ENCODE data around the gene KBTBD8. TPM values are rescaled to one million over a fixed set of nuclear protein-coding genes. Genes with fewer than 3 reads are reported as not detected.

The KBTBD8 gene
- total and polyA plus RNA-seq, 2 of the 13 experiments (the other 11 are each of a cell fraction or from before 2014, with no cell fraction given) = 1.1 to 7.6 TPM

DNA sequence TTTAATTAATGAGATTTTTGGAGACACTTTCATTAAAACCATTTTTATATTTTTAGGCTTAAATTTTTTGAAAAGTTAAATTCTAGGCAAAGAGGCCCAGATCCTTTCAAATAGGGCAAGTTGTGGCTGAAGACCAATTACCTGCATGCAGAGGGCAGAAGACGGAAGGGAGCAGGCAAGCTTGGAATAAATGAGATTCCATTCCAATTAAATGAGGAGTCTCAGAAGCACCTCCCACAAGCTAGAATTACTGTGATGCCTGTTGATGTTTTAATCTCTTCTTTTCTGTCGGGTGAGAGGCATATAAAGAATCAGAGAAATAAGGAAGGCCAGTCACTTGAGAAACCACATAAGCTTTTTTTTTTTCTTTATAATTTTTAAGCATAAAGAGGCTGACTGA, 46.8 kb downstream of the KBTBD8 start:
- TF ChIP-seq, protein P1, sequence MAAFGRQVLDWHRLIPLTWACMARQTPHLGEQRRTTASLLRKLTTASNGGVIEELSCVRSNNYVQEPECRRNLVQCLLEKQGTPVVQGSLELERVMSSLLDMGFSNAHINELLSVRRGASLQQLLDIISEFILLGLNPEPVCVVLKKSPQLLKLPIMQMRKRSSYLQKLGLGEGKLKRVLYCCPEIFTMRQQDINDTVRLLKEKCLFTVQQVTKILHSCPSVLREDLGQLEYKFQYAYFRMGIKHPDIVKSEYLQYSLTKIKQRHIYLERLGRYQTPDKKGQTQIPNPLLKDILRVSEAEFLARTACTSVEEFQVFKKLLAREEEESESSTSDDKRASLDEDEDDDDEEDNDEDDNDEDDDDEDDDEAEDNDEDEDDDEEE (CRISPR knock-in tag; IDR thresholded peaks at IDR 0.05) = no peak
- TF ChIP-seq CBX1 (IDR thresholded peaks at IDR 0.05; ENCODE audit: low read depth) (no peak), ZHX1 (CRISPR knock-in tag; IDR thresholded peaks at IDR 0.05; ENCODE audit: low read depth) (no peak), ZNF350 (CRISPR knock-in tag; IDR thresholded peaks at IDR 0.05; ENCODE audit: borderline replicate concordance, low read depth) (no peak), SP5 (CRISPR knock-in tag; IDR thresholded peaks at IDR 0.05; ENCODE audit: borderline replicate concordance, low read depth) (no peak), ISL2 (CRISPR knock-in tag; IDR thresholded peaks at IDR 0.05) (no peak), ATF7-NPFF (CRISPR knock-in tag; IDR thresholded peaks at IDR 0.05; ENCODE audit: low read depth) (no peak), YEATS4 (CRISPR knock-in tag; IDR thresholded peaks at IDR 0.05; ENCODE audit: borderline replicate concordance) (no peak), AKAP8 (CRISPR knock-in tag; IDR thresholded peaks at IDR 0.05) (no peak), ZNF235 (CRISPR knock-in tag; IDR thresholded peaks at IDR 0.05; ENCODE audit: borderline replicate concordance) (no peak), ZNF567 (CRISPR knock-in tag; IDR thresholded peaks at IDR 0.05; ENCODE audit: borderline replicate concordance) (no peak)
- TF ChIP-seq, protein P2, sequence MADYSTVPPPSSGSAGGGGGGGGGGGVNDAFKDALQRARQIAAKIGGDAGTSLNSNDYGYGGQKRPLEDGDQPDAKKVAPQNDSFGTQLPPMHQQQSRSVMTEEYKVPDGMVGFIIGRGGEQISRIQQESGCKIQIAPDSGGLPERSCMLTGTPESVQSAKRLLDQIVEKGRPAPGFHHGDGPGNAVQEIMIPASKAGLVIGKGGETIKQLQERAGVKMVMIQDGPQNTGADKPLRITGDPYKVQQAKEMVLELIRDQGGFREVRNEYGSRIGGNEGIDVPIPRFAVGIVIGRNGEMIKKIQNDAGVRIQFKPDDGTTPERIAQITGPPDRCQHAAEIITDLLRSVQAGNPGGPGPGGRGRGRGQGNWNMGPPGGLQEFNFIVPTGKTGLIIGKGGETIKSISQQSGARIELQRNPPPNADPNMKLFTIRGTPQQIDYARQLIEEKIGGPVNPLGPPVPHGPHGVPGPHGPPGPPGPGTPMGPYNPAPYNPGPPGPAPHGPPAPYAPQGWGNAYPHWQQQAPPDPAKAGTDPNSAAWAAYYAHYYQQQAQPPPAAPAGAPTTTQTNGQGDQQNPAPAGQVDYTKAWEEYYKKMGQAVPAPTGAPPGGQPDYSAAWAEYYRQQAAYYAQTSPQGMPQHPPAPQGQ (CRISPR knock-in tag; IDR thresholded peaks at IDR 0.05; ENCODE audit: borderline replicate concordance) = no peak
- 10% methylated on average over 2 of the region's 2 CpGs for WGBS (ENCODE audit: low lambda C conversion rate)
- BruUV-seq (replicated peaks) = no TSS peak
- DNase-seq (ENCODE audit: low spot score) = no peak
- H3K36me3 ChIP-seq (replicated peaks in 1 of 2; ENCODE audit: control insufficient read depth in 1 of 2, insufficient read depth in 2 of 2, low read length in 2 of 2) = no peaks in the 10 kb centered on the region
- no peak for ATAC-seq
- no peaks in the 10 kb centered on the region for H3K79me2 ChIP-seq (ENCODE audit: insufficient read depth, low read length)
- no peak overlapping the region for H3K27ac ChIP-seq (ENCODE audit: extremely low read length, insufficient read depth, low read length)
- POLR2A ChIA-PET = no interaction called here
- no peaks in the 10 kb centered on the region for H3K4me1 ChIP-seq (ENCODE audit: insufficient read depth, low read length)
- no peak overlapping the region for H3K4me2 ChIP-seq (ENCODE audit: low read depth, low read length)
- H3K27me3 ChIP-seq (ENCODE audit: control insufficient read depth in 1 of 2, insufficient read depth in 2 of 2, low read length in 2 of 2) = peaks cover 0 to 4% of the 10 kb centered on the region in 2 experiments; a peak in 2 of 5 replicates
- intact Hi-C loops (cut with micrococcal nuclease; ENCODE audit: unreplicated experiment) = no loop called here
- H3K9me3 ChIP-seq (ENCODE audit: low read length) = no peaks in the 10 kb centered on the region
- H3K4me3 ChIP-seq (replicated peaks in 1 of 3; ENCODE audit: insufficient read depth in 1 of 3, low read depth in 2 of 3, low read length in 3 of 3) = no peak overlapping the region
- no peaks in the 10 kb centered on the region for H4K20me1 ChIP-seq (ENCODE audit: insufficient read depth, low read length)
- CTCF ChIA-PET (ENCODE audit: low intra/inter-chr PET ratio, low total read pairs) = no interaction called here
- in situ Hi-C loops (cut with HindIII; ENCODE audit: extremely low pct_ligation_motif_present, low pct_unique_long_range_greater_than_20kb) = no loop called here
- H3K9ac ChIP-seq (ENCODE audit: insufficient read depth, low read depth, low read length) = no peak overlapping the region
- FAIRE-seq = no peak
- H2AFZ ChIP-seq (ENCODE audit: low read length) = no peak overlapping the region

Data from HepG2 (cell line).